CD1c-positive myeloid dendritic cell (primary cell): ENCODE measurements around the gene SCGB3A2.
"Not testable (repeated sequence)": the region's sequence is repeated elsewhere in the genome, so short reads cannot be mapped to it uniquely, and the experiment has no call there.

Experiments used
- DNase-seq: peaks from one replicate; pipeline ENCODE4 v3.0.0-alpha.2; 2016; ENCODE audit errors: extremely low spot score

Gene SCGB3A2

DNA sequence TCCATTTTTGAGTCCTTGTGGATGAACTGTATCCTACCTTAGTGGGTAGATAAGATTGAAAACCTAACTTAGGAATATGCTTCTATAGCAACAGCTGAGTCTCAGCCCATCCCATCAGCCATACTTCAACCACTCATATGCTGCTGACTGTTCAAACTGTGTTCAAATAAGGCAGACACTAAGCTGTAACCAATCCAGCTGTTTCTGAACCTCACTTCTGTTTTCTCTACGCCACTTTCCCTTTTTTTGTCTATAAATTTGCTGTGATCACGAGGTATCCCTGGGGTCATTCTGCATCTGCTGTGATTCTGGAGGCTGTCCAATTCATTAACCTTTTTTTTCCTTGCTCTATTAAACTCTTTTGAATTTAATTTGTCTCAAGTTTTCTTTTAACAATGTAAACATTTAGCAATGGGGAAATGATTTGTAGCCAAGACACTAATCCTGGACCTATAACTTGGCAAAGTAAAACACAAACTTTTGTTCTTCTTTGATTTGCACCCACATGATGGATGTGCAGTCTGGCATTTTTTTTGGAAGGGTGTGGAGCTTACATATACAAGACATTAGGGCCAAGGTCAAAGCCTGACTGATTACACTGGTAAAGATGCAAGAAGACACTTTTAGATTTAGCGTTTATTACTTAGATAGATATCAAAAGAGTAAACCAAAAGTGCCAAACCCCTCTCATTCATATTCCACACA, 14.9 kb upstream of the SCGB3A2 start:
- DNase-seq: no peak

DNA sequence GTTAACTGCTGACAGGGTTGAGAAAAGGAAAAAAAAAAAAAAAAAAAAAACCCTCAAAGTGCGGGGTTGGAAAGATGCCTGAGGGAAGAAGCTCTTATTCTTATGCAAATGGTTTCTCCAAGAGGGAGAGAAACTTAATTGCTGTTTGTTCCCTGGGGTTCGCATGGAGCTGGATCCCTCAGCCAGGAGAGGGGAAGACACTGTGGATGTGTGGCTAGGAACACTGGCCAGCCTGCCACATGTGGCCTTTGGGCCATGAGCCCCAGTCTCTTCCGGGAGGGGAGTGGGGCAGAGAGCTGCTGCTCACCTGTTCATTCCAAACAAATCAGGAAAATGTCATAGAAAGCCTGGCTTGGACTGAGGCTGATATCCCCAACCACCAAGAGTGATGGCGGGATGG, 9.4 kb upstream of the SCGB3A2 start:
- no peak for DNase-seq

DNA sequence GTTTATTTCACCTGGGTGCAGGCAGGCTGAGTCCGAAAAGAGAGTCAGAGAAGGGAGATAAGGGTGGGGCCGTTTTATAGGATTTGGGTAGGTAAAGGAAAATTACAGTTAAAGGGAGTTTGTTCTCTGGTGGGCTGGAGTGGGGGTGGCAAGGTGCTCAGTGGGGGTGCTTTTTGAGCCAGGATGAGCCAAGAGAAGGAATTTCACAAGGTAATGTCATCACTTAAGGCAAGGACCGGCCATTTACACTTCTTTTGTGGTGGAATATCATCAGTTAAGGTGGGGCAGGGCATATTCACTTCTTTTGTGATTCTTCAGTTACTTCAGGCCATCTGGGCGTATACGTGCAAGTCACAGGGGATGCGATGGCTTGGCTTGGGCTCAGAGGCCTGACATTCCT, 8.6 kb upstream of the SCGB3A2 start:
- not testable (repeated sequence) for DNase-seq

DNA sequence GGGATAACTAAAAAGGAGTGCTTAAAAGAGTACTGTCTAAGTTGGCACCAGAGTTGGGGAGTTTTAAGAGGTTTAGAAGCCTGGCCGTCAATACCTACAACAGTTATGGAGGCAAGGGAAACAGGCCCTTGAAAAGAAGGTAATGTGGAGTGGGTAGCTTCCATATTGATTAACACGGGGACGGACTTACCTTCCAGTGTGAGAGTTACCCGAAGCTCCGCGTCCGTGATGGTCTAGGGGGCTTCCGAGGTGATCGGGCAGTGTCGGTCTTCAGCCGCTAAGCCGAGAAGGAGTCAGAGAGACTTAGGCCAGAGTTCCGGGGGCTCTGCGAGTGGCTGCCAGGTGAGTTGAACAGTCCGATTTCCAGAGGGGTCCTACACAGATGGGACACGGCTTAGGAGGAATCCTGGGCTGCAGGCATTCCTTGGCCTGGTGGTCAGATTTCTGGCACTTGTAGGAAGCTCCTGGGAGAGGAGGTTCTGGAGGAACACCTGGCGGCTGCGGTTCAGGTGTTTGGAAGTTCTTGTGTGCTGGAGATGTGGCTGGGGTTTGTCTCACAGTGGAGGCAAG, 6.4 kb upstream of the SCGB3A2 start:
- not testable (repeated sequence) for DNase-seq

DNA sequence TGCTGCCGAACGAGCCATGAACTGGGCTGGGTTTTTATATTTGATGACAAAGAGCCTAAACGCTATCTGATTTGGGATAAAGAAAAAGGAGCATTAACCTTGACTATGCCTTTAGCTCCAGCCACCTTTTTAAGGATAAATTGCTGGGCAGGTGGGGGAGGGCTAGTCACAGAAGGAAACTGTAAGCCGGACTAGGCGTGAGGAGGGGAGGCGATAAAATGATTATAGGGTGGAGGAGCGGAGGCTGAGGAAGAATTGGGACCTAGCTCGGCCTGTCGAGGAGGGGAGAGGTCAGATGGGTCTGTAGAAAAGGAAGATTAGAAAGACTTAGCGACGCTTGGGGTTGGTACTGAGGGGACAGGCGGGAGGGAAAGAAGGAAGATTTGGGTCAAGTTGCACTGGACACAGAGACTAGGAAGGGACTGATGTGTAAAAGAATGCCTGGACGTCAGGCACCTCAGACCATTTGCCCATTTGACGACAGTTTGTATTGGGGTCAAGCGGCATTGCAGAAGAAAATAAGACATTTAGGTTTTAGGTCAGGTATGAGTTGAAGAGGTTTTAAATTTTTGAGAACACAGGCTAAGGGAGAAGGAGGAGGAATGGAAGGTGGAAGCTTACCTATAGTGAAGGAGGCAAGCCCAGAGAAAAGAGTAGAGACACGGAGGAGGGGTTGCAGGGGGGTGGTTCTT, 5.6 kb upstream of the SCGB3A2 start:
- not testable (repeated sequence) for DNase-seq

DNA sequence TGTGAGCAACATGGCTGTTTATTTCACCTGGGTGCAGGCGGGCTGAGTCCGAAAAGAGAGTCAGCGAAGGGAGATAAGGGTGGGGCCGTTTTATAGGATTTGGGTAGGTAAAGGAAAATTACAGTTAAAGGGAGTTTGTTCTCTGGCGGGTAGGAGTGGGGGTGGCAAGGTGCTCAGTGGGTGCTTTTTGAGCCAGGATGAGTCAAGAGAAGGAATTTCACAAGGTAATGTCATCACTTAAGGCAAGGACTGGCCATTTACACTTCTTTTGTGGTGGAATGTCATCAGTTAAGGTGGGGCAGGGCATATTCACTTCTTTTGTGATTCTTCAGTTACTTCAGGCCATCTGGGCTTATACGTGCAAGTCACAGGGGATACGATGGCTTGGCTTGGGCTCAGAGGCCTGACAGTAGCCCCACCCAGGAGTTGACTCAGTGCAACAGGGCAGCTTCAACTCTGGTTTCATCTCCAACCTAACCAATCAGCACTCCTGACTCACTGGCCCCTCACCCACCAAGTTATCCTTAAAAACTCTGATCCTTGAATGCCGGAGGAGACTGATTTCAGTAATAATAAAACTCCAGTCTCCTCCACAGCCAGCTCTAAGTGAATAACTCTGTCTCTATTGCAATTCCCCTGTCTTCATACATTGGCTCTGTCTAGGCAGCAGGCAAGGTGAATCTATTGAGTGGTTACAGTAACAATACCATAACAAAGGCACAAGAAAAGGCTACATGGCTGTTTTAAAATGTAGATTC, 4.2 kb upstream of the SCGB3A2 start:
- DNase-seq: not testable (repeated sequence)

DNA sequence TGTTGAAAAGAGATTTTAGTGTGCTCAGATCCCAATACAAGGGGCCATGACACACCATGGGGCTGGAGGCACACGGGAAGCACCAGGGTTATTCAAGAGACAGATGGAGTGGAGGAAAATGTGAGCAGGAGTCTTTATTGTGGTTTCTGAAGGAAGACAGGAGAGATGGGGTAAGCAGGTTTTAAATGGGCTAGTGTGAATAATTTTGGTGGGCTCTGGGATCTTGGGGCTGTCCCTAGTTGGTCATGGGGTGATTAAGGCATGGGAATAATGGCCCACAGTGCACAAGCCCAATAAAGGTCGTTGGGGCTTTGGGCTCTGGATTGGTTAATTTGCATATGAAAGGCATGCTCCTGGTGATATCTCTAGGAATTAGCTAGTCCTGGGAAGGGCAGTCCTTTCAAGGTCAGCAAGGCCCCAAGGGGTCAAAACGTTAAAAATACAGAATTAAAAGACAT, 3.6 kb upstream of the SCGB3A2 start:
- DNase-seq: no peak

DNA sequence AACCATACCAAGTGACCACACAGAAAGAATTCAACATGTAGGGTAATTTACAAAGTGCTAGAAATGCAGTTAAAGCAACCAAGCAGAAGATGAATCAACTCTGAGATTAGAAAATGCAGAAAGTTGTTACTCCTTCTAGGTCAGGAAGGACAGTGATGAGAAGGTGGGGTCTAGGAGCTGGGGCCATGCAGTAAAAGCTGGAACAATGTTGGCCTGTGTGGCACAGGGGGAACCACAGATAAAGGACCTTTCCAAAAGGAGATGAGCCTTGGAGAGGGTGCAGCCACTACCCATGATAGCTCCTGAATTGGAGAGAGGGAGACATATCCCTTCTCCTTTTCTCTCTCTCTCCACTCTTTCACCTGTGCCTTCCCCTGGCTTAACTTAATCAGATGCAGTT, 2.4 kb upstream of the SCGB3A2 start:
- DNase-seq: no peak

DNA sequence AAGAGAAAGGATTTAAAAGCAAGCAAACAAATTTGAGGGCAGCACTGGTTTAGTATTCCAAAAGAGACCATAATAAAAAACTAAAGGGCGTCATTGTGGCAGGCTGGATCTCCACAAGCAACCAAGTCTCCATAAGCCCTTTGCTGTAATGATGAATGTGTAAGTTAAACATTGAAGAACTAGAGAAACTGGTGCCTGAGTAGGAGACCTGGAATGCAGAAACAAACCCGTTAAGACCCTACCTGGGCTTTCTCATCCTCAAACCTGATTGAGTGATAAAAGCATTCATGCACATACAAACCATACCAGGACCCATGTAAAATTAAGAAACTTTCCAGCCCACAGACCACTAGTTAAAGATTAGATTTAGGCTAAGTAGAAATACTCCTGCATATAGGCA, 1.9 kb upstream of the SCGB3A2 start:
- DNase-seq: no peak

DNA sequence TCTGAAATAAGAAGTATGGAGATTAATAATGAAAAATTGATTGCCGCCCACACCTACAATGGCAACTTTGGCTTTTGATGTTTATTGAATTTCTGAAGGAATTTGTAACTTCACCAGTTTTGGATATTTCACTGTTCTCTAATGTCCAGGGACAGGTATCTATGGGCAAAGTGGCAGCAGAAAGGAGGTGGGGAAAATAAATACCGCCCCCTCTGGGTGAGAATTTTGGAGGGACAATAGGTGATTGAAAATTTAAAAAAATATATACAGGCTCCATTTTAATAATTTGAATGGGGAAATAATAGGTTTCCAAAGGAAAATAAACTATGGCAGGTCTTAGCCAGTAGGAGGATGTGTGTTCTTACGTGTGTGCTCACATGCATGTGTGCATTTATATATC, 1.3 kb downstream of the SCGB3A2 start:
- no peak for DNase-seq

DNA sequence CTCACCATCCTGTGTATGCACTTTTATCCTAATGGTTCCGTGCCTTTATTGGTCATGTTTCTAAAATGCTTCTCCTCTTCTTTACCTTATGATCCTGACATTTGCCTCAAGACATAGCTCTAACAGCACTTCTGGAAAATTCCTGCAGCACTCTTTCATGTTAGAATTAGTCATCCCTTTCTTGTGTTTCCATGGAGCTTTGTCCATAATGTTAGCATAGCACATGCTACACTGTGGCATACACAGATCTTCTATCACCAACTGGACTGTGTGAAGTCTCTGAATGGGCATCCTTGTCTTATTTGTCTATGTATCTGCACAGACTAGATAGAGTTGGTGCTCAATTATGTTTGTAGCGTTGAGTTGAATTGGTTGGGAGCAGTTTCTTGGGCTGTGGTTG, 2.0 kb downstream of the SCGB3A2 start:
- no peak for DNase-seq

DNA sequence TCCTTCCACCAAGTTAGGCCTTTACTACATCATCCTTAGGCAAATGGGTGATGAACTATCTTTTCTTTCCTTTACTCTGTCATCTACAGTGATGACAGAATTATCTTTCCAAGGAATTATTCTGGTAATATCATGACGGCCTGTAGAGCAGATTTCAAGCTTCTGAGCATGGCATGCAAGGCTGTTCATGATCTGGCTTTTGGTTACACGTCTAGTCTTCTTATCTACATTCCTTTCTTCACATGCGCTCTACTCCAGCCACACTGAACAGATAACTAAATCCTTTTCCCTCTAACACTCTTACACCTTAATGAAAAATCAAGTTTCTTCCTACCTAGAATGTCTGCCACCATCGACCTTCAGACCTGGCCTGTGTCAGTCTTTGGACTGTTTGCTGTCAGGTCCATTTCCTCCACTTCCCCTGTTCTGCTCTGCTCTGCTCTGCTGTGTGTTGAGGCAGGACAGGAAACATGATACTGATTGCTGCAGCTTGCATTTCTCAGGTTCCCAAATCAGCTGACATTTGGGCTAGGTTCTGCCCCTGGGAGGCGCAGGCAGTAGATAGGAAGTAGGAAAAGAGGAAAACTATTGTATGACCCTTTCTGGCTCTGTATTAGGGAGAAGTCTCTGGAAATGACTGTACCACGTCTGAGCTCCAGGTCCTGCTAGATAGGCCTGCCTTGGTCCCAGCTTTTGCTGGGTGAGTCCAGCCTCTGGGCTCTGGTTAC, 4.2 kb downstream of the SCGB3A2 start:
- DNase-seq: no peak

DNA sequence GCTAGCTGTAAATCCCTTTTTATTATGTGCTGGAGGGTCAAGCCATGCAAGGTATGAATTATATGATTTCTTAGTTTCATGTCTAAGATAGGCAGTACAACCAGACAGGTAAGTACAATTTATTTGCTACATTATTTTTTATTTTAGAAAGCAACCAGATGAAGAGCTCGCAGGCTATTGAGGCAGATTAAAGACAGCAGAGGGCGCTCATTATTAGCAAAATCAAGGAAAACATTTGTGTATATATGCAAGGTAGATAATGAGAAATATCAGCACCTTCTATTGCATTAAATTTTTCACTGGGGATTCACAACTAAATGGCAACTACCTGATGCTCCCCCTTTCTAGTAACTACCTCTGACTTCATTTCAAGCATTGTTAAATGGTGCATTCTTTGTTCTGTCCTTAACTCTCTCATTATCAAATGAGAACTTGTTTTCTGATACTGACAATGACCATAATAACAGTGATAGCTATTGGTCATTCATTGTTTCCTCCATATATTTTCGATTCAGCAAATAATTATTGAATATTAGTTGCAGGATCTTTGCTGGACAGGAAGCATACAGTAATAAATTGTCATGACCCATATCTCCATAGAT, 8.6 kb downstream of the SCGB3A2 start:
- DNase-seq: peak; percentile 46

DNA sequence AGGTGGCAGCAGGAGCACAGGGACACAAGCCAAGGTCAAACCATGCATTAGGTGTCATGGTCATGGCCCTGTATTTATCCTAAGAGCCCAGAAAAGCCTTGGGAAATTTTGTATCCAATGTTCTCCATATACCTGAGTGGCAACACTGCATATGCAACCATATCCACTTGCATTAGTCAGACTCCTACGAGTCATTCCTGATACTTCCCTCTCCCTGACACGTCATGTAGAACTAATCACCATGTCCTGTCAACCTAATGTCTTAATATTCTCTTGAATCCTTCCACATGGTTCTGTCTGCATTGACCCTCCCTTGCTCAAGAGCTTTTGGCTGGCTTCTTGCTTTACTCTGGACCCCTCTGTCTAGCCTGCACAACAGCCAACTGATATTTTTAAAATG, 9.4 kb downstream of the SCGB3A2 start:
- peak; percentile 7 for DNase-seq

DNA sequence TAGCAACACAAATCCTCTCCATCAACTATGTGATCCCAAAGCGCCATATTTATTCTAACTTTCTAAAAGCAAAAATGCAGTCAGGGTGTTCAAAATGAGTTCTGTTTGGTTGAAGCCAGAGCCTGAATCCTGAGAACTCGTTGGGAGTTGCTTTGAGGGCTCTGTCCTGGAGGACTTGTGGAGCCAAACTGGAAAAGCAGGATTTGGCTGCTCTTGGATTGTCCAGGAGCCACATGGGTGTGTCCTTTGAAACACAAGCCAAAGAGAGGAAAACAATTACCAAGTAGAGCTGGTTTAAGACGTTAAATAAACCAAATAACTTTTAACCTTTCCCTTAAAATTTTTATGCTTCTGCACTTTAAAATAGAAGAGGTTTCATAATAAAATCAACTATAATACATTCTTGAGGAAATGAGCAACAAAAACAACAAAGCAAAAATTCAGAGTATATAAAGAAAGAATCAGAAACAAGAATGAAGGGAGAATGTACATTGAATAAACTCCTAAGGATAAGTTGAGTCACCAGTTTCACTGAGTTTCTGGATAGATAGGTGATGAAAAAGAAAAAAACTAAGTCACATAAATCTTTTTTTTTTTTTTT, 14.3 kb downstream of the SCGB3A2 start:
- DNase-seq: no peak

DNA sequence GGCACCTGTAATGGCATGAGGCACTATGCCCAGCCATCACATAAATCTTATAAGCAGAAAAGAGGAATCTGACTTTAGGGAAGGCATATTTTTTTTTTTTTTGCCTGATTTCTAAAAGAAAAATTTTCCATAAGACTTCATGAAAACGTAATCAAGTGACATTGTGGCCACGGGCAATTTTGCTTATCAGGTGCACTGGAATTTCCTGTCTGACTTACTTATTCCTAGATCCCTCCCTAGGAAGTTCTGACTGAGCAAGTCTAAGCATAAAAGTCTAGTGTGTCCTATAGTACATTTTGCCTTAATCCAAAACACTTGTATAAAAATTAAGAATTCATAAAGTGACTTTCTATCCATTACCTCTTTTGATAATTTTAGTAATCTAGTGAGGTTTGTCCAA, 15.3 kb downstream of the SCGB3A2 start:
- no peak for DNase-seq

DNA sequence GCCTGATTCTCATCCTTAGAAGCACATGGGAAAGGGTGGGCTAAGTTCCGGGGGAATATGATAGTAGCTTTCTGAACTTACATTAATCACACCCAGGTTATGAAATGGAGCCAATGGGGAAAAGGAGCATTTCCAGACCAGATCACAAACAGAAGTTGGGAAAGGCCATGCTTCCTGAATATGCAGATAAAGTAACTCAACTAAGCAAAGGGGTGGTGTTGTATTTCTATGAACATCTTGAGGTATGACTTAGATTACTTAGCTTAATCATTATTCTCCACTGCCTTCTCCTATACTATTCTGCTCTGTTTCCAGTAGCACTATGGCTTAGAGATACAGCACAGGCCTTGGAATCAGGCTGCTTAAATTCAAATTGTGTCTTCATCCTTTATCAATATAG, 17.4 kb downstream of the SCGB3A2 start:
- no peak for DNase-seq

DNA sequence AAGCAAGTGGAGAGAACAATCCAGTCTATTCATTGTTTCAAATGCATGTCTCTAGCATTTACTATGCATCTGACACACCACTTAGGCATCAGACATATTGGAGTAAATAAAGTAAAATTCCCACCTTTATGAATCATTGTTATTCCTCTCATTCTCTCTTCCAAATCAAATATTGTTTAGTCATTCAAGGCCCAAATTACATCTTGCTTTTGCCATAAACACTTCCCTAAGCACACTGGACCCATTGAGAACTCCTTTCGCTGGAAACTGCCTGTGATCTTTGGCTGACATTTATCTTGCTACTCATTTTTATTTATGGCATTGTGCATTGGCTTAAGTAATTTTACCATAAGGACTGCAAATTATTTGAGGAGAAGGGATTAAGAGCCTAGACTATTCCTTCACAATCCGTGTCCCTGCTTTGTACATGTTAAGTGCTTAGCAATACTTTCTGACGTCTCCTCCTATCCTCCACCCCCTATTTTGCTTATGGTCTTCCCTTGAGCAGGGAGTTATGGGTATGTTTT, 20.4 kb downstream of the SCGB3A2 start:
- DNase-seq: no peak

DNA sequence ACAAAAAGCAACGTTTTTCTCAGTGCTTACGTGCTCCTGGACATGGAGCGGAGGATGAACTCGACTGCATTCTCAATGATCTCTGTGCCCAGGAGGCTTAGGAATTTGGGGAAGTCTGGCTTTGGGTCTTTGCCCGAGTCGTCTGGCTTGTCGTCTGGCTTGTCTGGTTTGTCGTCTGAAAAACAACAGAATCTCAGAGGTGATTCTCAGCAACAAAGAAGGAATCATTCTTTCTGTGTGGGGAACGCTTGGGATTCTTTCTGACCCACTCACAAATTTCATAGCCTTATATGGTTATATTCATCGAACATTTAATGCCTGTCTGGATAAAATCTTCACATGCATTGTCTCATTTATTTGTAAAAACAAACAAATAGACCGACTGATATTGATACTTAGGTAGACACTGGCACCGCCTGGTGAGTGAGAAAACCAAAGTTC, 23.1 kb downstream of the SCGB3A2 start:
- no peak for DNase-seq

DNA sequence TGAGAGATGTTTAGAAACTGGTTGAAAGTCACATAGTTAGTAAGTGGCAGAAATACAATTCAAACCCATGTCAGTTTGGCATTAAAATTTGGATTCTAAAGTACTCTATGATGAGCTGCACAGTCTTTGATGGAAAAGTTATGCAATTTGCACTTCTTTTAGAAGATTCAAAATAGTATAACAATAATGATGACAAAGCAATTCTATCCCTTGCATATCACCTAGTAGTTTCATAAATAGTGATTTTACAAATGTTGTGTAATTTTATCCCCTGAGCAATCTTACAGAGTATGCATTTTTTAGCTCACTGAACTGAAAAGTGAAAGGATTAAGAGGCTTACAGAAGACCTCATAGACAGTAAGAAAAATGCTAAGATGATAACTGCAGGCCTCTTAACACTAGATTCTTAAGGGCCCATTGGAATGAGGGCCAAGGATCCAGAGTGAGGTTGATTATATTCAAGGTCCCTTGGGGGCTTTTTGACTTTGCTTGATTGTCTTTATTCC, 24.2 kb downstream of the SCGB3A2 start:
- no peak for DNase-seq
